ENCODE results near the gene CACNB2. TPM values are rescaled to one million over a fixed set of nuclear protein-coding genes. Genes with fewer than 3 reads are reported as not detected.
A peak's percentile ranks its signal among the peaks of the same experiment; 100 is the strongest.
"Not testable (repeated sequence)": the region's sequence is repeated elsewhere in the genome, so short reads cannot be mapped to it uniquely, and the experiment has no call there.

CACNB2 gene
- total RNA-seq, 2 donors from 2014 or later: 9.8 to 12.1 TPM

DNA sequence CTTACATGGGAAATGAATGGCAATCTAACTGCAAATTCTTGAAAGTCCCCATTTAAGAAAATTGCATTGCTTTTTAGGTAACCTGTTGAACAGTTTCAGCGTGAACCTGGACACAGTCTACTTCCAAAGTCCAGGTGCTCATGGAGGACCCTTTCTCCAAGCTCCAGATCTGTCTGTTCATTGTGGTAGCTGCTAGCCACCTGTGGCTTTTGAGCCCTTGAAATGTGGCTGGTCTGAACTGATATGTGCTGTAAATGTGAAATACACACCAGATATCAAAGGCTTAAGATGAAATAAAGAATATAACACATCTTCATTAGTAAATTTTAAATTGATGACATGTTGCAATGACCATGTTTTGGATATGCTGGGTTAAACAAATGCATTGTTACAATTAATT lies 4.2 kb downstream of the CACNB2 start:
- Histone ChIP-seq H3K4me3 (no peak overlapping the region), H3K9me3 (no peaks in the 10 kb centered on the region), H3K27me3 (no peaks in the 10 kb centered on the region), H3K27ac (no peak overlapping the region), H3K9ac (ENCODE audit: low read depth in 2 of 2, low read length in 2 of 2) (no peak overlapping the region), H3K36me3 (no peaks in the 10 kb centered on the region), H3K4me1 (no peaks in the 10 kb centered on the region)
- no peak for DNase-seq
- intact Hi-C loops (cut with DNase I): no loop called here
- TF ChIP-seq, protein P1, sequence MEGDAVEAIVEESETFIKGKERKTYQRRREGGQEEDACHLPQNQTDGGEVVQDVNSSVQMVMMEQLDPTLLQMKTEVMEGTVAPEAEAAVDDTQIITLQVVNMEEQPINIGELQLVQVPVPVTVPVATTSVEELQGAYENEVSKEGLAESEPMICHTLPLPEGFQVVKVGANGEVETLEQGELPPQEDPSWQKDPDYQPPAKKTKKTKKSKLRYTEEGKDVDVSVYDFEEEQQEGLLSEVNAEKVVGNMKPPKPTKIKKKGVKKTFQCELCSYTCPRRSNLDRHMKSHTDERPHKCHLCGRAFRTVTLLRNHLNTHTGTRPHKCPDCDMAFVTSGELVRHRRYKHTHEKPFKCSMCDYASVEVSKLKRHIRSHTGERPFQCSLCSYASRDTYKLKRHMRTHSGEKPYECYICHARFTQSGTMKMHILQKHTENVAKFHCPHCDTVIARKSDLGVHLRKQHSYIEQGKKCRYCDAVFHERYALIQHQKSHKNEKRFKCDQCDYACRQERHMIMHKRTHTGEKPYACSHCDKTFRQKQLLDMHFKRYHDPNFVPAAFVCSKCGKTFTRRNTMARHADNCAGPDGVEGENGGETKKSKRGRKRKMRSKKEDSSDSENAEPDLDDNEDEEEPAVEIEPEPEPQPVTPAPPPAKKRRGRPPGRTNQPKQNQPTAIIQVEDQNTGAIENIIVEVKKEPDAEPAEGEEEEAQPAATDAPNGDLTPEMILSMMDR (IDR thresholded peaks at IDR 0.05): no peak

DNA sequence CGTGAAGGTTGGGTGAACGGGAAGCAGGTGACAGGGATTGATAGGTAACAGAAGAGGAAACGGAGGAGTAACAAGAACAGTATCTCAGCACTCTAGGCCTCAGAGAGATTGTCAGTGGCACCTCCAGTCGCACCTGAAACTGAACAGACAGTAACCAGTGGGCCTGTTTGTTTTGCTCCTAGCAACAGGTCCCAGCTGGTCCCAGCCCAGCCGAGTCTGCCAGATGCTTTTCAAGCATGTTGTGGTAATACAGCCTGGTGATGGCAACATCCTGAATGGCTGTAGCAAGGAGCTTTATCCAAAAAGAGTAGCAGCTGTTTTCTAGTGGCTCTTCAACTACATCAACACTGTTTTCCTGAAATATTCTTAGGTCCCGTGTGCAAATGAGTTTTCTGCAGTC lies 4.7 kb downstream of the CACNB2 start:
- Histone ChIP-seq H3K9ac (ENCODE audit: low read depth in 2 of 2, low read length in 2 of 2) (no peak overlapping the region), H3K4me1 (no peaks in the 10 kb centered on the region), H3K27me3 (no peaks in the 10 kb centered on the region), H3K9me3 (no peaks in the 10 kb centered on the region), H3K4me3 (no peak overlapping the region), H3K27ac (no peak overlapping the region), H3K36me3 (no peaks in the 10 kb centered on the region)
- TF ChIP-seq, protein P1 (IDR thresholded peaks at IDR 0.05): no peak
- DNase-seq: peak; percentile 41
- intact Hi-C loops (cut with DNase I): no loop called here

DNA sequence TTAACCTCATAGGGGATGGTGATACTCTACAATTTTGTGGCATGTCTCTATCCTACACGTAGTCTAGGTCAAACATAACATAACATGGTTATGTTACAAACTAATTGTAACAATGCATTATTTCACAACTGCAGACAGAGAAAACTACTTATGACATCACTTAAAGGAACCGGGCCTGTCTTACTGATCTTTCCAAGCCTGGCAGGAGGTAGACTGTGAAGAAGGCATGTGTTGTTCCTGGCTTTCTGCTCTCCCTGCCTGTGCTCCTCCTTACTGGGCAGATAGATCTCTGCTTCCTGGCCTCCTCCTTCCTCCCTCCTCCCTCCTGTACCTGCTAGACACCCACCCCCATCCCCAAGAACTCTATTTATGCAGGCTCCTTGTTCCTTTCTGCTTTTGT lies 5.4 kb downstream of the CACNB2 start:
- H3K9me3 ChIP-seq: no peaks in the 10 kb centered on the region
- no peaks in the 10 kb centered on the region for H3K4me1 ChIP-seq
- intact Hi-C loops (cut with DNase I): no loop called here
- no peaks in the 10 kb centered on the region for H3K27me3 ChIP-seq
- TF ChIP-seq, protein P1 (IDR thresholded peaks at IDR 0.05): no peak
- H3K27ac ChIP-seq: no peak overlapping the region
- DNase-seq: no peak
- no peak overlapping the region for H3K9ac ChIP-seq (ENCODE audit: low read depth in 2 of 2, low read length in 2 of 2)
- no peak overlapping the region for H3K4me3 ChIP-seq
- no peaks in the 10 kb centered on the region for H3K36me3 ChIP-seq

- TF ChIP-seq, protein P1 (IDR thresholded peaks at IDR 0.05): no peak
- Histone ChIP-seq H3K27me3 (no peaks in the 10 kb centered on the region), H3K9ac (ENCODE audit: low read depth in 2 of 2, low read length in 2 of 2) (no peak overlapping the region), H3K4me1 (no peaks in the 10 kb centered on the region), H3K36me3 (no peaks in the 10 kb centered on the region), H3K9me3 (no peaks in the 10 kb centered on the region), H3K27ac (no peak overlapping the region), H3K4me3 (no peak overlapping the region)
- DNase-seq: no peak
- intact Hi-C loops (cut with DNase I): no loop called here
These were observed 9.1 kb downstream of the CACNB2 start for GRCh38 chr10:18149196-18149800.

DNA sequence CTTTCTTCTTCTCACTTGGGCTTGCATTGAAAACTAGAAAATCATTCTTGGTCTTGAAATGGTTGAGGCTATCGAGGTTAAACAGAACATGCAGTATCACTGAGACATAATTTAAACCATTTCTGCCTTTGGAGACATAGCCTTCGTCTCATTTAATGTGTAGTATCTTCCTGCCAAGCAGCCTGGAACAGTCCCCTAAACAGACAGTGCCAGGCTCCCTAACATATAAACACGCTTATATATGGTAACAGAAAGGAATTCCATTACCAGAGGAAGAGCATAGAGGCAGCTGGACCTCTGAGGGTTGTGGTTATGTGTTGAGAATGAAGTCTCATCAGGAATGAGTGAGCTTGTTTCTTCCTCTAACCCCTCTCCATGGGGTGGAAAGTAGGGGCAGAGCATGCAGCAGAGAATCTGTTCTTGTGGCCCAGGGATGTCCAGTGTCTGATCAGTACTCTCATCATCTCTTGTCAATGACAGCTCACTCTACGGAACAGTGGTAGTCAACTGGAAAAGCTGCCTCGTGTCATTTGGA lies 11.2 kb downstream of the CACNB2 start:
- H3K27ac ChIP-seq: no peak overlapping the region
- intact Hi-C loops (cut with DNase I): no loop called here
- H3K27me3 ChIP-seq: no peaks in the 10 kb centered on the region
- no peak for DNase-seq
- no peaks in the 10 kb centered on the region for H3K36me3 ChIP-seq
- H3K9ac ChIP-seq (ENCODE audit: low read depth in 2 of 2, low read length in 2 of 2): no peak overlapping the region
- H3K9me3 ChIP-seq: no peaks in the 10 kb centered on the region
- H3K4me3 ChIP-seq: no peak overlapping the region
- no peaks in the 10 kb centered on the region for H3K4me1 ChIP-seq
- TF ChIP-seq, protein P1 (IDR thresholded peaks at IDR 0.05): no peak

DNA sequence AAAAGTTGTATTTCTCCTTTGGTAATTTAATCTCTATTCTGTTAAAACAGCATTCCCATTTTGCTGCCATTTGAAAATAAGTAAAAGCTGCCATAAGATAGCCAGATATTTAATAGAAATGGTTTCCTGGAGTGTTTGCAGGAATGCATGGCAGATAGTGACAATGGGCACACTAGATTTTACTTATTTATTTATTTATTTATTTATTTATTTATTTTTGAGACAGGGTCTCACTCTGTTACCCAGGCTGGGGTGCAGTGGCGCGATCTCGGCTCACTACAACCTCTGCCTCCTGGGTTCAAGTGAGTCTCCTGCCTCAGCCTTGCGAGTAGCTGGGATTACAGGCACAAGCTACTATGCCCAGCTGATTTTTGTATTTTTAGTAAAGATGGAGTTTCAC lies 13.2 kb downstream of the CACNB2 start:
- H3K9ac ChIP-seq (ENCODE audit: low read depth in 2 of 2, low read length in 2 of 2); H3K27ac ChIP-seq; H3K36me3 ChIP-seq; intact Hi-C loops (cut with DNase I); H3K4me1 ChIP-seq; H3K27me3 ChIP-seq; DNase-seq; H3K4me3 ChIP-seq; H3K9me3 ChIP-seq: not testable (repeated sequence)

Measured in colonic mucosa (tissue), 4 donors.